IMR-90 (cell line): Measurements from ENCODE around the gene TRIAP1. TPM values are rescaled to one million over a fixed set of nuclear protein-coding genes. Genes with fewer than 3 reads are reported as not detected.

Experiments used
- ATAC-seq: fragments of 200-7000 bp; cut with Tn5 transposase; 2 replicates; pipeline ENCODE4 v1.9.1; 2020; ENCODE audit warnings: low read depth, mild to moderate bottlenecking, moderate library complexity
- BruUV-seq: library from RNA; stranded (reverse); fragments of 400-500 nt; replicated peaks from 2 replicates; lab custom pipeline; 2021; lab: Mats Ljungman, UMichigan
- CTCF ChIA-PET: fragments of 300-600 bp; formaldehyde crosslinking; extraction: SDS; loops from one replicate; lab custom pipeline; 2021; ENCODE audit warnings: antibody characterized with exemption; lab: Yijun Ruan, JAX
- POLR2A ChIA-PET: fragments of 300-600 bp; sonication (Branson Sonifier 250); formaldehyde crosslinking; loops from one replicate; lab custom pipeline; 2022; ENCODE audit warnings: antibody characterized with exemption; ENCODE audit not compliant: unreplicated experiment; lab: Charles Lee
- DNase-seq: peaks from one replicate; pipeline ENCODE4 v3.0.0; 2013
- H2AFZ ChIP-seq: replicated peaks from 2 replicates; pipeline ENCODE3; 2013; ENCODE audit warnings: low read length, mild to moderate bottlenecking; ENCODE audit not compliant: poor library complexity
- H2AK5ac ChIP-seq: 2 replicates; pipeline ENCODE4 v1.6.1; 2013; ENCODE audit warnings: low read depth, low read length, inconsistent platforms
- H2AK9ac ChIP-seq: replicated peaks from 2 replicates; pipeline ENCODE3; 2013; ENCODE audit warnings: mild to moderate bottlenecking, low read depth, low read length, moderate library complexity; ENCODE audit not compliant: poor library complexity
- H2BK120ac ChIP-seq: 2 replicates; pipeline ENCODE4 v1.6.1; 2013; ENCODE audit warnings: low read depth, low read length, inconsistent platforms
- H2BK15ac ChIP-seq: 3 replicates; pipeline ENCODE4 v1.6.1; 2013; ENCODE audit warnings: low read depth, low read length, inconsistent platforms
- H2BK20ac ChIP-seq: 2 replicates; pipeline ENCODE4 v1.6.1; 2013; ENCODE audit warnings: low read depth, mild to moderate bottlenecking, inconsistent platforms, low read length, moderate library complexity
- H2BK5ac ChIP-seq: 2 replicates; pipeline ENCODE4 v1.6.1; 2013; ENCODE audit warnings: mild to moderate bottlenecking, low read depth, low read length, inconsistent platforms; ENCODE audit not compliant: poor library complexity, severe bottlenecking
- H3K14ac ChIP-seq: replicated peaks from 2 replicates; pipeline ENCODE4 v1.6.1; 2013; ENCODE audit warnings: low read depth, low read length, inconsistent platforms
- H3K18ac ChIP-seq: 2 replicates; pipeline ENCODE4 v1.6.1; 2013; ENCODE audit warnings: low read depth, low read length, control low read depth
- H3K23ac ChIP-seq: 2 replicates; pipeline ENCODE4 v1.6.1; 2013; ENCODE audit warnings: low read depth, low read length, inconsistent platforms
- H3K27ac ChIP-seq: 2 replicates; pipeline ENCODE4 v1.5.1; 2013; ENCODE audit warnings: mild to moderate bottlenecking, control low read depth, low read length; ENCODE audit not compliant: insufficient read depth
- H3K27me3 ChIP-seq: 2 replicates; pipeline ENCODE4 v1.6.1; 2013; ENCODE audit warnings: low read length; ENCODE audit not compliant: control insufficient read depth, insufficient read depth
- H3K36me3 ChIP-seq: 2 replicates; pipeline ENCODE4 v1.6.1; 2013; ENCODE audit warnings: low read length, mixed read lengths; ENCODE audit not compliant: control insufficient read depth, insufficient read depth
- H3K4ac ChIP-seq: 2 replicates; pipeline ENCODE4 v1.6.1; 2013; ENCODE audit warnings: low read depth, low read length, inconsistent platforms
- H3K4me1 ChIP-seq: 2 replicates; pipeline ENCODE4 v1.6.1; 2013; ENCODE audit warnings: low read length, mixed read lengths; ENCODE audit not compliant: control insufficient read depth, insufficient read depth
- H3K4me2 ChIP-seq: 2 replicates; pipeline ENCODE4 v1.6.1; 2013; ENCODE audit warnings: low read depth, mild to moderate bottlenecking, control low read depth, low read length, moderate library complexity
- H3K4me3 ChIP-seq: 2 replicates; pipeline ENCODE4 v1.5.1; 2013; ENCODE audit warnings: low read depth, mild to moderate bottlenecking, control low read depth, low read length, moderate library complexity; ENCODE audit not compliant: insufficient read depth
- H3K56ac ChIP-seq: 2 replicates; pipeline ENCODE4 v1.6.1; 2013; ENCODE audit warnings: low read length, inconsistent platforms; ENCODE audit not compliant: insufficient read depth; ENCODE audit errors: extremely low read depth
- H3K79me1 ChIP-seq, 2 experiments: 2 replicates each; pipeline ENCODE4 v1.6.1; 2013; ENCODE audit warnings: low read length in 2 of 2, inconsistent platforms in 1 of 2, low read depth in 1 of 2
- H3K9ac ChIP-seq: 2 replicates; pipeline ENCODE4 v1.6.1; 2013; ENCODE audit warnings: low read depth, low read length, control low read depth
- H3K9me1 ChIP-seq: 2 replicates; pipeline ENCODE4 v1.6.1; 2013; ENCODE audit warnings: low read length, inconsistent platforms; ENCODE audit not compliant: insufficient read depth
- H3K9me3 ChIP-seq: 2 replicates; pipeline ENCODE4 v1.6.1; 2013; ENCODE audit warnings: low read length; ENCODE audit not compliant: control insufficient read depth, insufficient read depth
- H4K20me1 ChIP-seq: 2 replicates; pipeline ENCODE4 v1.6.1; 2013; ENCODE audit warnings: low read length, inconsistent platforms; ENCODE audit not compliant: insufficient read depth
- H4K5ac ChIP-seq: 2 replicates; pipeline ENCODE4 v1.6.1; 2013; ENCODE audit warnings: mild to moderate bottlenecking, low read depth, low read length, control low read depth
- H4K8ac ChIP-seq, 2 experiments: 2 replicates each; pipeline ENCODE4 v1.6.1; 2013; ENCODE audit warnings: low read depth in 2 of 2, low read length in 2 of 2, control low read depth in 1 of 2, inconsistent platforms in 1 of 2
- H4K91ac ChIP-seq: 2 replicates; pipeline ENCODE4 v1.6.1; 2013; ENCODE audit warnings: low read depth, low read length, inconsistent platforms; ENCODE audit not compliant: insufficient read depth
- MAFK ChIP-seq: IDR thresholded peaks from 2 replicates; pipeline ENCODE4 v1.6.1; 2012; ENCODE audit warnings: low read depth, low read length, improper control_type of control experiment
- RAD21 ChIP-seq: IDR thresholded peaks from 2 replicates; pipeline ENCODE4 v1.6.1; 2012; ENCODE audit warnings: low read length, improper control_type of control experiment
- SMC3 ChIP-seq: fragments of 150-350 bp; IDR thresholded peaks from 2 replicates; pipeline ENCODE4 v1.6.1; 2016; ENCODE audit warnings: low read depth, mild to moderate bottlenecking, antibody characterized with exemption, low read length, moderate library complexity
- WGBS, 2 experiments: methylation state at CpG; one replicate each; pipeline versions ENCODE4 v1.1.5 to v1.1.7; 2013; ENCODE audit warnings: missing lambda C conversion rate in 2 of 2; ENCODE audit not compliant: insufficient read length in 1 of 2; ENCODE audit errors: extremely low coverage in 2 of 2; 5-methylcytosine and 5-hydroxymethylcytosine counted together
- dilution Hi-C: fragments of 300-500 bp; cut with HindIII; formaldehyde crosslinking; loops from one replicate; pipeline ENCODE4 v1.14.3; 2018; ENCODE audit warnings: low sequenced_read_pairs; ENCODE audit not compliant: unreplicated experiment
- in situ Hi-C: fragments of 300-500 bp; cut with MboI; formaldehyde crosslinking; loops from 3 replicates; pipeline ENCODE4 v1.14.3; 2019; ENCODE audit warnings: low sequenced_read_pairs, inconsistent platforms, mixed read lengths
- intact Hi-C: fragments of 100-400 bp; cut with micrococcal nuclease; formaldehyde crosslinking; loops from 2 replicates; pipeline ENCODE4 v1.10.0; 2022
- polyA plus RNA-seq, 3 experiments: library from polyadenylated mRNA; depleted of rRNA; stranded (reverse); fragments of >200 nt; gene quantifications; 2 replicates each; pipeline ENCODE4 v1.2.3, GENCODE V29; 2012; ENCODE audit warnings: low replicate concordance in 1 of 3
- total RNA-seq: library from RNA; depleted of rRNA; stranded (reverse); fragments of >200 nt; gene quantifications from 2 replicates; pipeline ENCODE4 v1.2.3, GENCODE V29; 2012
- TF ChIP-seq, protein P1 (sequence below): conservative IDR thresholded peaks from 2 replicates; pipeline ENCODE4 v1.5.1; 2012; ENCODE audit warnings: mild to moderate bottlenecking, low read depth, low read length, improper control_type of control experiment

The TRIAP1 gene
- total and polyA plus RNA-seq, 2 of the 4 experiments (the other 2 are of a cell fraction), result 19.2 to 32.3 TPM

DNA sequence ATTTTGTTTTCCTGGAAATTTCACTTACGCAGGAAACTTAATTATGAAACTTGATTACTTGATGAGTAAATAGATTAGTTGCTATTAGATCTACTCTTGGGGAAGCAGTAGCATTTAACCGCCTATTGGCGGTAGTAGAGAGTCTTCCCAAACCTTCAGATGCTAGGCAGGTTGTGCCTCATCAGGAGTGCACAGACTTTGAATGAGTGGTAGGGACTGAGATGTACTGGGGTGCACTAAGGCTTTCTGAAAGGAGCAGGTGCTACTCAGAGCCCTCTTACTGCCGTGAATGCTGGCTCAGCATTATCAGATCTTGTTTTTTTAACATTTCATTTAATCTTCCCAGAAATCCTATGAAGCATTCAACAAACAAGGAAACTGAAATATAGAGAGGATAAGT lies 7.8 kb upstream of the TRIAP1 start:
- intact Hi-C loops, result no loop called here
- POLR2A ChIA-PET, result interaction anchor here (0.6 kb wide), 1 partner anchor 130 kb away, joined by 4 read pairs; no protein-coding TSS in a partner anchor
- ATAC-seq, result peak; percentile 68

More for the DNA sequence above, 7.8 kb upstream of the TRIAP1 start:
- no peak overlapping the region for H3K18ac ChIP-seq
- H2BK20ac ChIP-seq, result no peak overlapping the region
- no peak overlapping the region for H4K8ac ChIP-seq
- DNase-seq, result peak; percentile 19
- H4K20me1 ChIP-seq, result peaks cover 14% of the 10 kb centered on the region; the same call in 1 of the 2 replicates
- H2BK5ac ChIP-seq, result no peak overlapping the region
- no peak overlapping the region for H3K4me3 ChIP-seq
- no peak overlapping the region for H2BK120ac ChIP-seq
- H2BK15ac ChIP-seq, result no peak overlapping the region
- H3K9ac ChIP-seq, result no peak overlapping the region
- no peak overlapping the region for H3K14ac ChIP-seq
- H3K27ac ChIP-seq, result no peak overlapping the region
- H3K4ac ChIP-seq, result no peak overlapping the region
- H3K79me1 ChIP-seq, result peaks cover 8 to 47% of the 10 kb centered on the region in 2 experiments
- H2AFZ ChIP-seq, result no peak overlapping the region
- no peaks in the 10 kb centered on the region for H3K9me1 ChIP-seq
- no peaks in the 10 kb centered on the region for H3K4me1 ChIP-seq
- peaks cover 40% of the 10 kb centered on the region for H3K36me3 ChIP-seq
- no peaks in the 10 kb centered on the region for H3K27me3 ChIP-seq
- no TSS peak for BruUV-seq
- WGBS, 2 experiments, result 100% methylated on average over 1 of the region's 4 CpGs; no CpG with 5 or more reads in 1 of the 2 experiments
- H3K23ac ChIP-seq, result no peak overlapping the region
- dilution Hi-C loops (no loop called here), in situ Hi-C loops (no loop called here)
- no peak overlapping the region for H3K4me2 ChIP-seq
- TF ChIP-seq, protein P1, sequence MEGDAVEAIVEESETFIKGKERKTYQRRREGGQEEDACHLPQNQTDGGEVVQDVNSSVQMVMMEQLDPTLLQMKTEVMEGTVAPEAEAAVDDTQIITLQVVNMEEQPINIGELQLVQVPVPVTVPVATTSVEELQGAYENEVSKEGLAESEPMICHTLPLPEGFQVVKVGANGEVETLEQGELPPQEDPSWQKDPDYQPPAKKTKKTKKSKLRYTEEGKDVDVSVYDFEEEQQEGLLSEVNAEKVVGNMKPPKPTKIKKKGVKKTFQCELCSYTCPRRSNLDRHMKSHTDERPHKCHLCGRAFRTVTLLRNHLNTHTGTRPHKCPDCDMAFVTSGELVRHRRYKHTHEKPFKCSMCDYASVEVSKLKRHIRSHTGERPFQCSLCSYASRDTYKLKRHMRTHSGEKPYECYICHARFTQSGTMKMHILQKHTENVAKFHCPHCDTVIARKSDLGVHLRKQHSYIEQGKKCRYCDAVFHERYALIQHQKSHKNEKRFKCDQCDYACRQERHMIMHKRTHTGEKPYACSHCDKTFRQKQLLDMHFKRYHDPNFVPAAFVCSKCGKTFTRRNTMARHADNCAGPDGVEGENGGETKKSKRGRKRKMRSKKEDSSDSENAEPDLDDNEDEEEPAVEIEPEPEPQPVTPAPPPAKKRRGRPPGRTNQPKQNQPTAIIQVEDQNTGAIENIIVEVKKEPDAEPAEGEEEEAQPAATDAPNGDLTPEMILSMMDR, result peak; percentile 56
- TF ChIP-seq MAFK, result peak; percentile 90
- peak; percentile 18; the same call in 1 of the 2 replicates for TF ChIP-seq RAD21
- TF ChIP-seq SMC3, result no peak
- CTCF ChIA-PET, result interaction anchor here (1.4 kb wide), 1 partner anchor 13 kb away, joined by 3 read pairs; no protein-coding TSS in a partner anchor
- no peak overlapping the region for H3K56ac ChIP-seq
- H3K9me3 ChIP-seq, result no peaks in the 10 kb centered on the region
- H4K5ac ChIP-seq, result no peak overlapping the region
- H2AK5ac ChIP-seq, result no peak overlapping the region
- H4K91ac ChIP-seq, result no peak overlapping the region
- no peak overlapping the region for H2AK9ac ChIP-seq
